HL-60 (cell line): ENCODE results near the gene TGFBR3.

Experiments used
- GABPA ChIP-seq: IDR thresholded peaks from 2 replicates; pipeline ENCODE4 v1.6.1; 2012; ENCODE audit warnings: low read depth
- POLR2AphosphoS5 ChIP-seq: IDR thresholded peaks from 2 replicates; pipeline ENCODE4 v1.6.1; 2012; ENCODE audit warnings: low read depth
- REST ChIP-seq: IDR thresholded peaks from 2 replicates; pipeline ENCODE4 v1.6.1; 2012; ENCODE audit warnings: low read depth; ENCODE audit not compliant: insufficient replicate concordance
- SPI1 ChIP-seq: IDR thresholded peaks from 2 replicates; pipeline ENCODE4 v1.6.1; 2012; ENCODE audit warnings: low read depth, mild to moderate bottlenecking, borderline replicate concordance
- TF ChIP-seq, protein P1 (sequence below): IDR thresholded peaks from one replicate; pipeline ENCODE4 v1.5.1; 2011; ENCODE audit warnings: low read length, control low read depth, inconsistent platforms; ENCODE audit not compliant: insufficient read depth

DNA sequence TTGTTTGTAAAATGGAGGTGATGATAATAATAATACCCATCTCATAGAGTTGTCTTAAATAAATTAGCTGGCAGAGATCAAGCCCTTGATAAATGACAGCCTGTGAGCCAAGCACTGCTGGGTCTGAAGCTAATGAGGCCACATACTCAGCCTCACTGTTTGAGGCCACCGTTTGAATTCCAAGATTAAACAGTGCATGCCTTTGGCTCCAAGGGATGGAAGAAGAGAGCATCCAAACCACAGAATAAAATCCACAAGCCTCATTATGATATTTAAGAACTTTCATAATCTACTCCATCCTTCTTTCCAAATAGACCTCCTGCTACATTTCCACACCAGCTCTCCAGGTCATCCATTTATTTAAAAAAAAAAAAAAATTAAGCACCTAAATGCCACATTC, 29.0 kb downstream of the TGFBR3 start:
- TF ChIP-seq REST (no peak), POLR2AphosphoS5 (no peak), GABPA (no peak), SPI1 (no peak)
- TF ChIP-seq, protein P1, sequence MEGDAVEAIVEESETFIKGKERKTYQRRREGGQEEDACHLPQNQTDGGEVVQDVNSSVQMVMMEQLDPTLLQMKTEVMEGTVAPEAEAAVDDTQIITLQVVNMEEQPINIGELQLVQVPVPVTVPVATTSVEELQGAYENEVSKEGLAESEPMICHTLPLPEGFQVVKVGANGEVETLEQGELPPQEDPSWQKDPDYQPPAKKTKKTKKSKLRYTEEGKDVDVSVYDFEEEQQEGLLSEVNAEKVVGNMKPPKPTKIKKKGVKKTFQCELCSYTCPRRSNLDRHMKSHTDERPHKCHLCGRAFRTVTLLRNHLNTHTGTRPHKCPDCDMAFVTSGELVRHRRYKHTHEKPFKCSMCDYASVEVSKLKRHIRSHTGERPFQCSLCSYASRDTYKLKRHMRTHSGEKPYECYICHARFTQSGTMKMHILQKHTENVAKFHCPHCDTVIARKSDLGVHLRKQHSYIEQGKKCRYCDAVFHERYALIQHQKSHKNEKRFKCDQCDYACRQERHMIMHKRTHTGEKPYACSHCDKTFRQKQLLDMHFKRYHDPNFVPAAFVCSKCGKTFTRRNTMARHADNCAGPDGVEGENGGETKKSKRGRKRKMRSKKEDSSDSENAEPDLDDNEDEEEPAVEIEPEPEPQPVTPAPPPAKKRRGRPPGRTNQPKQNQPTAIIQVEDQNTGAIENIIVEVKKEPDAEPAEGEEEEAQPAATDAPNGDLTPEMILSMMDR = no peak
